MM.1S (cell line): ENCODE measurements around the gene PRUNE2.

Experiments
- DNase-seq: peaks from one replicate; pipeline ENCODE4 v3.0.0-alpha.2; 2015
- H2AFZ ChIP-seq: fragments of 300-600 bp; sonication (generic); 2 replicates; pipeline ENCODE4 v1.6.0; 2016; ENCODE audit warnings: antibody characterized with exemption, low read length
- H3F3A ChIP-seq: fragments of 300-600 bp; sonication (generic); 2 replicates; pipeline ENCODE4 v1.6.1; 2016; ENCODE audit warnings: mild to moderate bottlenecking, antibody characterized with exemption, low read length, moderate library complexity, mixed read lengths; ENCODE audit not compliant: insufficient read depth
- H3K27ac ChIP-seq: fragments of 300-600 bp; sonication (generic); 2 replicates; pipeline ENCODE4 v1.5.1; 2016; ENCODE audit warnings: mild to moderate bottlenecking, low read length
- H3K27me3 ChIP-seq: fragments of 300-600 bp; sonication (generic); replicated peaks from 2 replicates; pipeline ENCODE4 v1.6.0; 2016; ENCODE audit warnings: low read length; ENCODE audit not compliant: insufficient read depth
- H3K36me3 ChIP-seq: fragments of 300-600 bp; sonication (generic); replicated peaks from 2 replicates; pipeline ENCODE4 v1.6.1; 2016; ENCODE audit warnings: mild to moderate bottlenecking, low read length, mixed read lengths; ENCODE audit not compliant: insufficient read depth
- H3K4me1 ChIP-seq: fragments of 300-600 bp; sonication (generic); 2 replicates; pipeline ENCODE4 v1.6.1; 2016; ENCODE audit warnings: low read length, mixed read lengths
- H3K4me2 ChIP-seq: fragments of 300-600 bp; sonication (generic); 2 replicates; pipeline ENCODE4 v1.6.0; 2016; ENCODE audit warnings: low read depth, low read length
- H3K4me3 ChIP-seq: fragments of 300-600 bp; sonication (generic); 2 replicates; pipeline ENCODE4 v1.5.1; 2016; ENCODE audit warnings: low read length, mixed read lengths
- H3K79me2 ChIP-seq: fragments of 300-600 bp; sonication (generic); 2 replicates; pipeline ENCODE4 v1.6.1; 2016; ENCODE audit warnings: mixed run types, low read length, mixed read lengths
- H3K9ac ChIP-seq: fragments of 300-600 bp; sonication (generic); 2 replicates; pipeline ENCODE4 v1.6.1; 2016; ENCODE audit warnings: low read length, mixed read lengths
- H3K9me2 ChIP-seq: fragments of 300-600 bp; sonication (generic); replicated peaks from 2 replicates; pipeline ENCODE4 v1.6.1; 2016; ENCODE audit warnings: mild to moderate bottlenecking, low read length, mixed read lengths; ENCODE audit not compliant: insufficient read depth
- H3K9me3 ChIP-seq: fragments of 300-600 bp; sonication (generic); replicated peaks from 2 replicates; pipeline ENCODE4 v1.6.1; 2016; ENCODE audit warnings: mild to moderate bottlenecking, low read length, mixed read lengths; ENCODE audit not compliant: insufficient read depth
- H4K20me1 ChIP-seq: fragments of 300-600 bp; sonication (generic); 2 replicates; pipeline ENCODE4 v1.6.1; 2016; ENCODE audit warnings: mild to moderate bottlenecking, low read length, moderate library complexity, mixed read lengths; ENCODE audit not compliant: insufficient read depth
- EZH2 ChIP-seq: fragments of 300-600 bp; sonication (generic); optimal IDR thresholded peaks from 2 replicates; pipeline ENCODE3; 2017; ENCODE audit warnings: low read depth, mild to moderate bottlenecking, antibody characterized with exemption, low read length, mixed read lengths
- EZH2phosphoT487 ChIP-seq: fragments of 300-600 bp; sonication (generic); IDR thresholded peaks from 2 replicates; pipeline ENCODE4 v1.6.1; 2018; ENCODE audit warnings: antibody characterized with exemption, low read length
- TF ChIP-seq, protein P1 (sequence below): fragments of 300-600 bp; sonication (generic); IDR thresholded peaks from 2 replicates; pipeline ENCODE4 v1.5.1; 2016; ENCODE audit warnings: antibody characterized with exemption, low read length, mixed read lengths

PRUNE2 gene

DNA sequence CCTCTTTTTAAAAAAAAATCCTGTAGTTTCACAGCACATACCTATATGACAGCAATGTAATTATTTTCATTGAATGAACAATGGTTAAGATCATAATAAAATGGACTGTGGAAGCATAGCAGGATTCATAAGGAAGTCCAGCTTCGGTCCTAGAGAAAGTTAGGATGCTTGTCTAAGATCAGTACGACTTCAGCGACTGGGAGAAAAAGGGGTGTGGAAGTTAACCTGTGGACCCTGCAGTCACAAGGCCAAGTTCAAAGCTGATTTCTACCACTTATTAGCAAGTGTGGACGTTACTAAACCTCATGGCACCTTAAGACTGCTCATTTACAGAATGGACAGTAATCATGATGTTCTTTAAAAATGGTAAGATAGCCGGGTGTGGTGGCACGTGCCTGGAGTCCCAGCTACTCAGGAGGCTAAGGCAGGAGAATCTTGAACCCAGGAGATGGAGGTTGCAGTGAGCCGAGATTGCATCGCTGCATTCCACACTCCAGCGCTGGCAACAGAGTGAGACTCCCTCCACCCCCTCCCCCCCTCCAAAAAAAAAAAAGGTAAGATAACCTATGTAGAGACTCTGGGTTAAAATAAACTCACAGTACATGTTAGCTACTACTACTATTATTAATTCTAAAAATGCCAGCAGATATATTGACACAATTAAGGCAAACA lies 213.3 kb downstream of the PRUNE2 start:
- Histone ChIP-seq H3K27me3 (no peaks in the 10 kb centered on the region), H4K20me1 (no peaks in the 10 kb centered on the region), H3K9ac (no peak overlapping the region), H3F3A (no peaks in the 10 kb centered on the region), H2AFZ (no peak overlapping the region), H3K27ac (no peak overlapping the region), H3K9me3 (no peaks in the 10 kb centered on the region), H3K4me2 (no peak overlapping the region), H3K4me3 (no peak overlapping the region), H3K4me1 (no peaks in the 10 kb centered on the region), H3K36me3 (no peaks in the 10 kb centered on the region), H3K79me2 (no peaks in the 10 kb centered on the region), H3K9me2 (no peaks in the 10 kb centered on the region)
- DNase-seq: no peak
- TF ChIP-seq, protein P1, sequence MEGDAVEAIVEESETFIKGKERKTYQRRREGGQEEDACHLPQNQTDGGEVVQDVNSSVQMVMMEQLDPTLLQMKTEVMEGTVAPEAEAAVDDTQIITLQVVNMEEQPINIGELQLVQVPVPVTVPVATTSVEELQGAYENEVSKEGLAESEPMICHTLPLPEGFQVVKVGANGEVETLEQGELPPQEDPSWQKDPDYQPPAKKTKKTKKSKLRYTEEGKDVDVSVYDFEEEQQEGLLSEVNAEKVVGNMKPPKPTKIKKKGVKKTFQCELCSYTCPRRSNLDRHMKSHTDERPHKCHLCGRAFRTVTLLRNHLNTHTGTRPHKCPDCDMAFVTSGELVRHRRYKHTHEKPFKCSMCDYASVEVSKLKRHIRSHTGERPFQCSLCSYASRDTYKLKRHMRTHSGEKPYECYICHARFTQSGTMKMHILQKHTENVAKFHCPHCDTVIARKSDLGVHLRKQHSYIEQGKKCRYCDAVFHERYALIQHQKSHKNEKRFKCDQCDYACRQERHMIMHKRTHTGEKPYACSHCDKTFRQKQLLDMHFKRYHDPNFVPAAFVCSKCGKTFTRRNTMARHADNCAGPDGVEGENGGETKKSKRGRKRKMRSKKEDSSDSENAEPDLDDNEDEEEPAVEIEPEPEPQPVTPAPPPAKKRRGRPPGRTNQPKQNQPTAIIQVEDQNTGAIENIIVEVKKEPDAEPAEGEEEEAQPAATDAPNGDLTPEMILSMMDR: no peak
- TF ChIP-seq EZH2 (no peak), EZH2phosphoT487 (no peak)

DNA sequence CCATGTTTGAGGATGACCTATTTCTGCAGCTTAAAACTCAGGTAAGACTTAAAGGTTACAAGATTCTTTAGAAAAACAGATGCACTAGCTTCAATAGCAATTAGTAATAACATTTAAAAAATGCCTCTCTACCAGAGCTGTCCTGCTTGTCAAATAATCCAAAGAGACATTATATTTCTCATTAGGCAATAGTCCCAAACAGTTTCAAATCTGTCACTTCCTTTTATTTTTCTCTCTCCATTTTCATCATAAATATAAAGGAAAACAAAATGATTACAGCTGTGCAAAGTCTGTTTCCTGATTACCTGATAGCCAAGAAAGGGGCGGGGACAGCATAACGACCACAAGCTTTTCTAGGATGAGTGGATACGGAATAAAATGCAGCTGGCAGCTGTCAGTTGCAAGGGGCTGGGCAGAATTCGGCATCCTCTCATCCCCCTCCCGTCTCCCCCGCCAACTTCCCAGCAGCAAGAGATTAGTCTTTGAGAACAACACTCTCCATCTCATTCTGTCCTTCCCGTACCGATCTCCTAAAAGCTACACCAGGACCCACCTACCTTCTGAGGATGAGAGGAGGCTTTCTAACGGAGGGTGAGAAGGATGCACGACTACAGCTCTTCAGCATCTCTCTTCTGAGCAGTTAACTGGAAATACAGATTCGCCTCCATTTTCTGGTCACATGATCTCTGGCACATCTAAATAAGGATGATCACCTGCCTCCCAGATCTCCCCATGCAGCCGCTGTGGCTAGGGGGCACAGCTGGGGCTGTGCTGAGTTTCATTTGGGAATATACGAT lies 214.2 kb downstream of the PRUNE2 start:
- no peak for DNase-seq
- Histone ChIP-seq H2AFZ (no peak overlapping the region), H3K9me2 (no peaks in the 10 kb centered on the region), H3K9me3 (no peaks in the 10 kb centered on the region), H3K4me3 (no peak overlapping the region), H3F3A (no peaks in the 10 kb centered on the region), H3K4me1 (no peaks in the 10 kb centered on the region), H3K4me2 (no peak overlapping the region), H3K9ac (no peak overlapping the region), H3K27me3 (no peaks in the 10 kb centered on the region), H3K27ac (no peak overlapping the region), H4K20me1 (no peaks in the 10 kb centered on the region), H3K36me3 (no peaks in the 10 kb centered on the region), H3K79me2 (no peaks in the 10 kb centered on the region)
- TF ChIP-seq, protein P1: no peak
- TF ChIP-seq EZH2phosphoT487 (no peak), EZH2 (no peak)

DNA sequence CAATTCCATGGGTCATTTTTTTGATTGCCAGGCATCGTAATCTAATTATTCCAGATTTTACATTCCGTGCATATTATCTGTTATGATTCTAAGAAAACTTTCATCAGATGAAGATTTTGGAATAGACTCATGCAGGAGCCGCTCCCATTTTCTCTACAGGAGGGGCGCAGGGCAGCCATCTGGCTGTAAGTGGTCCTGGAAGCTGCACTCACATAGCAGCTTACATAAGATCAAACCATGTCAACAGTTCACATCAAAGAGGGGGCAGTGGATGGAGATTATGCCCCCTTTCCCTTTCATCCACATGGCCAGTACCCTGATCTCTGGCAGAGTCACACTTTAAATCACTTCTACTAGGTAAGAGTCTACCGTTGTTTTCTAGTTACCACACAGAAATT lies 214.9 kb downstream of the PRUNE2 start:
- Histone ChIP-seq H3K4me2 (no peak overlapping the region), H2AFZ (no peak overlapping the region), H3K36me3 (no peaks in the 10 kb centered on the region), H3K27me3 (no peaks in the 10 kb centered on the region), H3K9ac (no peak overlapping the region), H3K79me2 (no peaks in the 10 kb centered on the region), H3K9me2 (no peaks in the 10 kb centered on the region), H3K4me1 (no peaks in the 10 kb centered on the region), H3K4me3 (no peak overlapping the region), H3K27ac (no peak overlapping the region), H4K20me1 (no peaks in the 10 kb centered on the region), H3F3A (no peaks in the 10 kb centered on the region), H3K9me3 (no peaks in the 10 kb centered on the region)
- TF ChIP-seq EZH2phosphoT487 (no peak), EZH2 (no peak)
- TF ChIP-seq, protein P1: no peak
- no peak for DNase-seq
